Mesothelial cell of epicardium (in vitro differentiated cells): ENCODE data around the gene SDK1. TPM values are rescaled to one million over a fixed set of nuclear protein-coding genes. Genes with fewer than 3 reads are reported as not detected.

Experiments
- DNase-seq, 2 experiments: peaks; one replicate each; pipeline ENCODE4 v3.0.0; 2021; ENCODE audit warnings: low spot score in 2 of 2; ENCODE audit not compliant: unreplicated experiment in 2 of 2
- H3K27ac Mint-ChIP-seq: 2 replicates; pipeline ENCODE4 v1.8.0; 2021; ENCODE audit warnings: mixed read lengths
- H3K27me3 Mint-ChIP-seq: 2 replicates; pipeline ENCODE4 v1.8.0; 2021; ENCODE audit warnings: low read depth, mixed read lengths
- H3K36me3 Mint-ChIP-seq: 2 replicates; pipeline ENCODE4 v1.8.0; 2021; ENCODE audit warnings: mixed read lengths
- H3K4me1 Mint-ChIP-seq: 2 replicates; pipeline ENCODE4 v1.8.0; 2021; ENCODE audit warnings: mixed read lengths
- H3K4me3 Mint-ChIP-seq: 2 replicates; pipeline ENCODE4 v1.8.0; 2021; ENCODE audit warnings: mild to moderate bottlenecking, moderate library complexity, mixed read lengths
- H3K9me3 Mint-ChIP-seq: 2 replicates; pipeline ENCODE4 v1.8.0; 2021; ENCODE audit warnings: mixed read lengths
- total RNA-seq: library from RNA; stranded (reverse); gene quantifications from 3 replicates; pipeline ENCODE4 v1.2.1, GENCODE V29; 2021
- TF ChIP-seq, protein P1 (sequence below): fragments of 200-600 bp; sonication (generic); IDR thresholded peaks from one replicate; pipeline ENCODE4 v1.5.0; 2021; ENCODE audit warnings: antibody characterized with exemption; ENCODE audit not compliant: unreplicated experiment

The SDK1 gene
- total RNA-seq, 1 donor from 2014 or later, result 12.8 TPM

DNA sequence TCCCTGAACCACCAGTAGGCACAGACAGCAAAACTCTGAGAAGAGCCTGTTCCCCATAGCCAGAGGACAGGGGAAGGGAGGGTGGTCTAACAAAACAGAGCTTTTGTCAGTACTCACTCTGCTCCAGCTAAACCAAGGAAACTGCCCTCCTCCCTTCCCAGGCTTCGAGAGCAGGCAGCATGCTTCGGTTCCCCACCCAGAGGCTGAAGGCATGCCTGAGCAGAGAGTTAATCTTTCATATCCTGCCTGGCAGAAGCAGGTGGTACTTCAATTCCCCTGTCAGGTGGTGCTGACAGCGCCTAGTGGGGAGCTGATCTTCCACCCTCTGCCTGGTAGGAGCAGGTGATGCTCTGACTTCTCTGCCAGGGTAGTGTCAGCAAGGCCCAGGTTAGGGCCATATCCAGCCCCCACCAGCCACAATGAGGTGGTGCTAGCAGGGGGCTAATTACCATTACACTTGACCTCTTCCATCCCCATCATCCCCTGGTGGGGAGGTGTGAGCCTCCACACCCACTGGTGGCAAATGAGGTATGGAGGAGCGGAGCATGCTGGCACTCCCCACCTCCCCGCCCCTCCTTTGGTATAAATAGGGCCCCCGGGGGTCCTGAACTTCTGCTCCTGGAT lies 35.1 kb downstream of the SDK1 start:
- Mint-ChIP-seq H3K36me3 (no peaks in the 10 kb centered on the region), H3K4me3 (no peak overlapping the region), H3K27ac (no peak overlapping the region), H3K27me3 (no peaks in the 10 kb centered on the region), H3K4me1 (peaks cover 14% of the 10 kb centered on the region), H3K9me3 (peaks cover 12% of the 10 kb centered on the region)
- TF ChIP-seq, protein P1, sequence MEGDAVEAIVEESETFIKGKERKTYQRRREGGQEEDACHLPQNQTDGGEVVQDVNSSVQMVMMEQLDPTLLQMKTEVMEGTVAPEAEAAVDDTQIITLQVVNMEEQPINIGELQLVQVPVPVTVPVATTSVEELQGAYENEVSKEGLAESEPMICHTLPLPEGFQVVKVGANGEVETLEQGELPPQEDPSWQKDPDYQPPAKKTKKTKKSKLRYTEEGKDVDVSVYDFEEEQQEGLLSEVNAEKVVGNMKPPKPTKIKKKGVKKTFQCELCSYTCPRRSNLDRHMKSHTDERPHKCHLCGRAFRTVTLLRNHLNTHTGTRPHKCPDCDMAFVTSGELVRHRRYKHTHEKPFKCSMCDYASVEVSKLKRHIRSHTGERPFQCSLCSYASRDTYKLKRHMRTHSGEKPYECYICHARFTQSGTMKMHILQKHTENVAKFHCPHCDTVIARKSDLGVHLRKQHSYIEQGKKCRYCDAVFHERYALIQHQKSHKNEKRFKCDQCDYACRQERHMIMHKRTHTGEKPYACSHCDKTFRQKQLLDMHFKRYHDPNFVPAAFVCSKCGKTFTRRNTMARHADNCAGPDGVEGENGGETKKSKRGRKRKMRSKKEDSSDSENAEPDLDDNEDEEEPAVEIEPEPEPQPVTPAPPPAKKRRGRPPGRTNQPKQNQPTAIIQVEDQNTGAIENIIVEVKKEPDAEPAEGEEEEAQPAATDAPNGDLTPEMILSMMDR, result no peak
- no peak for DNase-seq

DNA sequence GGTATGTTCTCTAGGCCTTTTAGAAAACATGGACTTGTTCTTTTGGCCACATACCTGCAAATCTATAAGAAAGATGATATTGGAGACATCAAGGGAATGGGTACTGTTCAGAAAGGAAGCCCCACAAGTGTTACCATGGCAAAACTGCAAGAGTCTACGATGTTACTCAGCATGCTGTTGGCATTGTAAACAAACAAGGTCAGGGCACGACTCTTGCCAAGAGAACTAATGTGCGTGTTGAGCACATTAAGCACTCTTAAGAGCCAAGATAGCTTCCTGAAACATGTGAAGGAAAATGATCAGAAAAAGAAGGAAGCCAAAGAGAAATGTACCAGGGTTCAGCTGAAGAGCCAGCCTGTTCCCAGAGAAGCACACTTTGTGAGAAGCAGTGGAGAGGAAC lies 37.1 kb downstream of the SDK1 start:
- Mint-ChIP-seq H3K36me3 (no peaks in the 10 kb centered on the region), H3K4me3 (no peak overlapping the region), H3K27ac (no peak overlapping the region), H3K27me3 (no peaks in the 10 kb centered on the region), H3K4me1 (peaks cover 4% of the 10 kb centered on the region), H3K9me3 (peaks cover 14% of the 10 kb centered on the region)
- no peak for DNase-seq
- TF ChIP-seq, protein P1, result no peak

GRCh38 chr7:3345699-3346481 lies 44.8 kb downstream of the SDK1 start:
- no peaks in the 10 kb centered on the region for H3K27me3 Mint-ChIP-seq
- H3K4me3 Mint-ChIP-seq, result no peak overlapping the region
- H3K9me3 Mint-ChIP-seq, result peaks cover 3% of the 10 kb centered on the region
- no peaks in the 10 kb centered on the region for H3K4me1 Mint-ChIP-seq
- no peak for DNase-seq
- TF ChIP-seq, protein P1, result no peak
- H3K36me3 Mint-ChIP-seq, result no peaks in the 10 kb centered on the region
- no peak overlapping the region for H3K27ac Mint-ChIP-seq

DNA sequence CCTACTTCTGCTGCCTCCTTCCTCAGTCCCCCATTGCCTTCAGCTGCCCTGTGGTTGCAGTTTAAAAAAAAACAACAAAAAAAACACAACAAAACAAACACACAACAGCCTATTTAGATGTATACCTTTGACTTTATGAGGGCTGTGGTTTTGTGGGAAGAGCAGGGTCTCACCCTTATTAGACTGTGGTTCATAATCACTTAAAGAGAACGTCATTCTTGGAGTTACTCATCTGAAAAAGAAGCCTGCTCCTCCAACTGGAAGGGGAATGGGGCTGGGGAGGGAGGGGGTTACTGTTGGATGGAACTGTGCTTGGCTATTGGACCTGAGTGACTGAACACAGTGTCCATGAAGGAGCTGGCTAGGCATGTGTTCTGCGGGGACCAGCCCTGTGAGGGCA lies 48.1 kb downstream of the SDK1 start:
- Mint-ChIP-seq H3K27me3 (no peaks in the 10 kb centered on the region), H3K36me3 (no peaks in the 10 kb centered on the region), H3K4me1 (no peaks in the 10 kb centered on the region), H3K9me3 (no peaks in the 10 kb centered on the region), H3K4me3 (no peak overlapping the region), H3K27ac (no peak overlapping the region)
- DNase-seq, result no peak
- TF ChIP-seq, protein P1, result no peak

- Mint-ChIP-seq H3K9me3 (peaks cover 7% of the 10 kb centered on the region), H3K4me3 (no peak overlapping the region), H3K27ac (no peak overlapping the region), H3K36me3 (no peaks in the 10 kb centered on the region), H3K27me3 (no peaks in the 10 kb centered on the region), H3K4me1 (no peaks in the 10 kb centered on the region)
- no peak for DNase-seq
- TF ChIP-seq, protein P1, result no peak
These were observed 55.1 kb downstream of the SDK1 start for GRCh38 chr7:3356173-3356572.
